ENCODE measurements around the gene GALR3.

Gene GALR3

DNA sequence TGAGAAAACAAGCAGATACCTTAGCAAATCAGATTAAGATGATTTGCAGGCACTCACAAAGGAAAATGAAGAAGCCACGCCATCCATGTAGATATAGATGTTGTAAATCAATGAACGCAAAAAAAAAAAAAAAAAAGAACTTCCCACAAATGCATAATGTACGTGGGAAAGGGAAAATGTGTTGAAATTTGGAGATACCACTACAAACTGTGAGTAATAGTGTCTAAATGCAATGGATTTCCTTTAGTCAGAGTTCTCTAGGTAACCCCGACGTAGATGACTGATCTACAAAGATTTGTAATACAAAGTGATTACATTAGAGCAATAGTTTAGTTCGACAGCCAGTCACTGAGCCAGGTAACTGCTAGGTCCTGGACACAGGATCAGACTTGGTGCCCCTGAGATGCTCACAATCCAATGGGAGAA is 21.7 kb downstream of the GALR3 start:
- Histone ChIP-seq H3K27ac (replicated peaks) (peak overlapping the region; percentile 70), H3K27me3 (ENCODE audit: insufficient read depth, poor library complexity, severe bottlenecking) (no peaks in the 10 kb centered on the region), H3K4me3 (replicated peaks; ENCODE audit: insufficient read depth, low read length) (peak overlapping the region; percentile 78)
- DNase-seq (ENCODE audit: low read depth in 1 of 2, low spot score in 1 of 2) = no peak
- TF ChIP-seq SPI1 (IDR thresholded peaks at IDR 0.05; ENCODE audit: borderline replicate concordance, low read depth) = no peak
- no peak for TF ChIP-seq GABPA (IDR thresholded peaks at IDR 0.05; ENCODE audit: low read depth)

DNA sequence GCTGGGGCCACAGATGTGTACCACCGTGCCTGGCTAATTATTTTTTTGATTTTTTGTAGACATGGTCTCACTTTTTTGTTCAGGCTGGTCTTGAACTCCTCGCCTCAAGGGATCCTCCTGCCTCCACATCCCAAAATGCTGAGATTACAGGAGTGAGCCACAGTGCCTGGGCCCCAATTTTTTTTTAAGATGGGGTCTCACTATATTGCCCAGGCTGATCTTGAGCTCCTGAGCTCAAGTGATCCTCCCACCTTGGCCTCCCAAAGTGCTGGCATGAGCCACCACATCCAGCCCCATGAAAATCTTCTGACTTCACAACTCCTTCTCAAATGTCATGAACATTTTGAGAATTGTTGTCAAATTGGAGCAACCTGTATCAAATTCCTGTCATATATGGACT is 23.3 kb downstream of the GALR3 start:
- no peak for DNase-seq (ENCODE audit: low read depth in 1 of 2, low spot score in 1 of 2)
- H3K27ac ChIP-seq (replicated peaks) = no peak overlapping the region
- H3K4me3 ChIP-seq (replicated peaks; ENCODE audit: insufficient read depth, low read length) = no peak overlapping the region
- H3K27me3 ChIP-seq (ENCODE audit: insufficient read depth, poor library complexity, severe bottlenecking) = no peaks in the 10 kb centered on the region
- no peak for TF ChIP-seq SPI1 (IDR thresholded peaks at IDR 0.05; ENCODE audit: borderline replicate concordance, low read depth)
- TF ChIP-seq, protein P1, sequence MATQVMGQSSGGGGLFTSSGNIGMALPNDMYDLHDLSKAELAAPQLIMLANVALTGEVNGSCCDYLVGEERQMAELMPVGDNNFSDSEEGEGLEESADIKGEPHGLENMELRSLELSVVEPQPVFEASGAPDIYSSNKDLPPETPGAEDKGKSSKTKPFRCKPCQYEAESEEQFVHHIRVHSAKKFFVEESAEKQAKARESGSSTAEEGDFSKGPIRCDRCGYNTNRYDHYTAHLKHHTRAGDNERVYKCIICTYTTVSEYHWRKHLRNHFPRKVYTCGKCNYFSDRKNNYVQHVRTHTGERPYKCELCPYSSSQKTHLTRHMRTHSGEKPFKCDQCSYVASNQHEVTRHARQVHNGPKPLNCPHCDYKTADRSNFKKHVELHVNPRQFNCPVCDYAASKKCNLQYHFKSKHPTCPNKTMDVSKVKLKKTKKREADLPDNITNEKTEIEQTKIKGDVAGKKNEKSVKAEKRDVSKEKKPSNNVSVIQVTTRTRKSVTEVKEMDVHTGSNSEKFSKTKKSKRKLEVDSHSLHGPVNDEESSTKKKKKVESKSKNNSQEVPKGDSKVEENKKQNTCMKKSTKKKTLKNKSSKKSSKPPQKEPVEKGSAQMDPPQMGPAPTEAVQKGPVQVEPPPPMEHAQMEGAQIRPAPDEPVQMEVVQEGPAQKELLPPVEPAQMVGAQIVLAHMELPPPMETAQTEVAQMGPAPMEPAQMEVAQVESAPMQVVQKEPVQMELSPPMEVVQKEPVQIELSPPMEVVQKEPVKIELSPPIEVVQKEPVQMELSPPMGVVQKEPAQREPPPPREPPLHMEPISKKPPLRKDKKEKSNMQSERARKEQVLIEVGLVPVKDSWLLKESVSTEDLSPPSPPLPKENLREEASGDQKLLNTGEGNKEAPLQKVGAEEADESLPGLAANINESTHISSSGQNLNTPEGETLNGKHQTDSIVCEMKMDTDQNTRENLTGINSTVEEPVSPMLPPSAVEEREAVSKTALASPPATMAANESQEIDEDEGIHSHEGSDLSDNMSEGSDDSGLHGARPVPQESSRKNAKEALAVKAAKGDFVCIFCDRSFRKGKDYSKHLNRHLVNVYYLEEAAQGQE (IDR thresholded peaks at IDR 0.05; ENCODE audit: insufficient replicate concordance, low read depth) = no peak
- no peak for TF ChIP-seq POLR2AphosphoS5 (IDR thresholded peaks at IDR 0.05; ENCODE audit: low read depth)
- TF ChIP-seq, protein P2, sequence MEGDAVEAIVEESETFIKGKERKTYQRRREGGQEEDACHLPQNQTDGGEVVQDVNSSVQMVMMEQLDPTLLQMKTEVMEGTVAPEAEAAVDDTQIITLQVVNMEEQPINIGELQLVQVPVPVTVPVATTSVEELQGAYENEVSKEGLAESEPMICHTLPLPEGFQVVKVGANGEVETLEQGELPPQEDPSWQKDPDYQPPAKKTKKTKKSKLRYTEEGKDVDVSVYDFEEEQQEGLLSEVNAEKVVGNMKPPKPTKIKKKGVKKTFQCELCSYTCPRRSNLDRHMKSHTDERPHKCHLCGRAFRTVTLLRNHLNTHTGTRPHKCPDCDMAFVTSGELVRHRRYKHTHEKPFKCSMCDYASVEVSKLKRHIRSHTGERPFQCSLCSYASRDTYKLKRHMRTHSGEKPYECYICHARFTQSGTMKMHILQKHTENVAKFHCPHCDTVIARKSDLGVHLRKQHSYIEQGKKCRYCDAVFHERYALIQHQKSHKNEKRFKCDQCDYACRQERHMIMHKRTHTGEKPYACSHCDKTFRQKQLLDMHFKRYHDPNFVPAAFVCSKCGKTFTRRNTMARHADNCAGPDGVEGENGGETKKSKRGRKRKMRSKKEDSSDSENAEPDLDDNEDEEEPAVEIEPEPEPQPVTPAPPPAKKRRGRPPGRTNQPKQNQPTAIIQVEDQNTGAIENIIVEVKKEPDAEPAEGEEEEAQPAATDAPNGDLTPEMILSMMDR (IDR thresholded peaks at IDR 0.05; ENCODE audit: insufficient read depth, low read length) = no peak
- TF ChIP-seq GABPA (IDR thresholded peaks at IDR 0.05; ENCODE audit: low read depth) = no peak

DNA sequence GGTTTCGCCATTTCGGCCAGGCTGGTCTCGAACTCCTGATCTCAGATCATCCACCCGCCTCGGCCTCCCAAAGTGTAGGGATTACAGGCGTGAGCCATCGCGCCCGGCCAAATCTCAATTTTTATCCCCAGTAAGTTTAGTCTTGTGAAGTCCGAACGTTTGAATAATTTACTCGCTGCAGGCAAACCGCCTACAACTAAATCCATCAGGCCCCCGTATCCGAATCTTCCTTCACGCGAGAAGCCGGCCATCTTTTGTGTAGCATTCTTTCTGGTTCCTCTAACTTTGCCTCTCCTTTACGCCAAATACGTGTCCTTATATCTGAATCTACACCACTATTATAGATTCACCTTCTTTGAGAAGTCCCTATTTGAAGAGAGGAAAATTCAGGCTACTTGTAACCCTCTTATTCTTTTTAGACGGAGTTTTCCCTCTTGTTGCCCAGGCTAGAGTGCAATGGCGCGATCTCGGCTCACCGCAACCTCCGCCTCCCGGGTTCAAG is 25.5 kb downstream of the GALR3 start:
- Histone ChIP-seq H3K27me3 (ENCODE audit: insufficient read depth, poor library complexity, severe bottlenecking) (no peaks in the 10 kb centered on the region), H3K27ac (replicated peaks) (peak overlapping the region; percentile 96), H3K4me3 (replicated peaks; ENCODE audit: insufficient read depth, low read length) (peak overlapping the region; percentile 81)
- DNase-seq (ENCODE audit: low read depth in 1 of 2, low spot score in 1 of 2) = peak in 1 of 2 experiments; percentile 54
- TF ChIP-seq SPI1 (IDR thresholded peaks at IDR 0.05; ENCODE audit: borderline replicate concordance, low read depth) = no peak
- TF ChIP-seq, protein P2 (IDR thresholded peaks at IDR 0.05; ENCODE audit: insufficient read depth, low read length) = no peak

DNA sequence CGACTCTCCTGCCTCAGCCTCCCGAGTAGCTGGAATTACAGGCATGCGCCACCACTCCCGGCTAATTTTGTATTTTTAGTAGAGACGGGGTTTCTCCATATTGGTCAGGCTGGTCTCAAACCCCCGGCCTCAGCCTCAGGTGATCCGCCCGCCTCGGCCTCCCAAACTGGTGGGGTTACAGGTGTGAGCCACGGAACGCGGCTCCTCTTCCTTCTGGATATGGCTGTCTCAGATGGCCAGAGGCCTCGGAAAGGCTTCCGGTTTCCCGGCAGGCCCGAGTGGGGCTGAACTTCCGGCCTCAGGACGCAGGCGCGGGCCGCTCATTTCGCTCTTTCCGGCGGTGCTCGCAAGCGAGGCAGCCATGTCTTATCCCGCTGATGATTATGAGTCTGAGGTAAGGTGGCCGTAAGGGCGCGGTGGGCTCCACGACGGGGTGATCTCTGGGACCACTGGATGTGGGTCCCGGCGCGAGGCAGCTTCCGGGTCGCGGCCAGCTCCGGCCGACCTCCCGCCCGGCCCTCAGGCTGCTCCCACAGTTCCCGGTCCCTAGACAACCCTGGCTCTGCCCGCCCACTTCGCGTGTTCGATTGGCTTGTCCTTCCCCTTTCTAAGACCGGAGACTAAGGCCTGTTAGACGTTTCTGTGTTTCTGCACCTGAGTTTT is 26.0 kb downstream of the GALR3 start, which contains the start of gene EIF3L:
EIF3L (plus strand) TSS at position 331 of the 663 bp plus-strand sequence; CDS start at position 362, 31 bp downstream.
- TF ChIP-seq, protein P1 (IDR thresholded peaks at IDR 0.05; ENCODE audit: insufficient replicate concordance, low read depth) = peak; percentile 67
- TF ChIP-seq SPI1 (IDR thresholded peaks at IDR 0.05; ENCODE audit: borderline replicate concordance, low read depth) (peak; percentile 56; the same call in 1 of the 2 replicates), POLR2AphosphoS5 (IDR thresholded peaks at IDR 0.05; ENCODE audit: low read depth) (peak; percentile 98), GABPA (IDR thresholded peaks at IDR 0.05; ENCODE audit: low read depth) (peak; percentile 89)
- TF ChIP-seq, protein P2 (IDR thresholded peaks at IDR 0.05; ENCODE audit: insufficient read depth, low read length) = no peak
- Histone ChIP-seq H3K4me3 (replicated peaks; ENCODE audit: insufficient read depth, low read length) (peak within 1 kb of the TSS; percentile 81), H3K27me3 (ENCODE audit: insufficient read depth, poor library complexity, severe bottlenecking) (no peaks in the 10 kb centered on the region), H3K27ac (replicated peaks) (peak within 1 kb of the TSS; percentile 96)
- DNase-seq (ENCODE audit: low read depth in 1 of 2, low spot score in 1 of 2) = peak; percentile 86 to 94

Measured in HL-60 (cell line).